Activated CD8-positive, alpha-beta memory T cell treated with anti-CD3 and anti-CD28 coated beads, Interleukin-2, amount 50 U/mL, for 48 hours (primary cell): ENCODE data around the gene ABI1.
A peak's percentile ranks its signal among the peaks of the same experiment; 100 is the strongest.
"Not testable (repeated sequence)": the region's sequence is repeated elsewhere in the genome, so short reads cannot be mapped to it uniquely, and the experiment has no call there.

ENCODE experiments used
- DNase-seq: peaks from one replicate; pipeline ENCODE4 v3.0.0-alpha.2; 2020

The ABI1 gene

GRCh38 chr10:26860443-26861204 lies at the start of gene ABI1:
ABI1 (minus strand) TSS chr10:26860958; CDS start chr10:26860863, 95 bp downstream.
- DNase-seq: peak; percentile 97

DNA sequence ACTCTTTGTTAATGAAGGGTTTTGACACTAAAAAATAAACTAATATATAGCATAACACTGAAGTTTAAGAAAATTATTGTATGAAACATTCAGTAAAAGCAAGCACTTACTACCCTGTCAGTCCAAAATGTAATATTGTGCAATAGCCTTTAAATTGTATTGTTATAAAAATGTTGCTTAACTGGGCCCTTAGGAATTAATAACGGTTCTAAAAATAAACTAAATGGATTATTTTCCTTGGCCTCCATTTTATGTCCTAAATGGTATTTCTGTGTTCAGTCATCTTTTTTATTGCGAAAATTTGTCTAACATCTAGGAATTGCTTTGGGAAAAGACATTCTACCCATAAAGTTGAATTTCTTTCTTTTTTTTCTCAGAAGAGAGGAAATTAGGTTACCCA lies 49.0 kb upstream of the ABI1 start:
- no peak for DNase-seq

- DNase-seq: not testable (repeated sequence)
Measured at GRCh38 chr10:26905253-26905781, 44.6 kb upstream of the ABI1 start.

DNA sequence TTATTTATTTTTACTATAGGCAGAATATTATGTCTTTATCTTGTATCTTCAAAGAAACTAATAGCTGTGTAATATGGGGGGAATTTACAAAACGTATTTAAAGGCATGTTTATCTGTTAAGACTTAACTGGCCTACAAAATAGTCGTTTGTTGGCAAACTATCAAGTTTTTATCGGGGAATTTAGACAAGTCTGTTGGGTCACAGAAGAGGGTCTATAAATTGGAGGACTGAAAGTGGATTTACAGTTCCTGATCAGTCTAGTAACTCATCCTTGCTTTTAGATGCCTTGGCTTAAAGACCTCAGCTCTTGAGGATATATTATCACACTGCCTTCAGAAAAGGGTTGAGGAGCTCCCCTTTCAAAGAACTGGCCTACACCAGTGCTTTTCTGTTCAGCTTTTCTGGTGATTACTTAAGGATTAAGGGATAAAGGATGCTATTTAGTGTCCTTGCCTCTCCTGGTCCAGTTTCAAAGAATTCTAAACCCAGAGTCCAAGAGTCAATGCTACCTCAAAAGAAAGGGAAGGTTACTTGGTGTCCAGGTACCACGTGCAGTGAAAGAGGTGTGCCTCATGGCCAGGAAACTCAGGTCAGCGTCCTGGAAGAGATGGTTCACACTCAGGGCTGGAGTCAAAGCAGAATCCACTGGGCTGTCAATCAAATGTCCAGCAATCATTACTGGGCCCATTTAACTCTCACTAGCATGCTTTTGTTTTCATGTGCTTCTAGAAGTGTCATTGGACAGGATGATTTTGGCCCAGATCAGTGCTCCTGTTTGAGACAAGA lies 42.9 kb upstream of the ABI1 start:
- DNase-seq: no peak

DNA sequence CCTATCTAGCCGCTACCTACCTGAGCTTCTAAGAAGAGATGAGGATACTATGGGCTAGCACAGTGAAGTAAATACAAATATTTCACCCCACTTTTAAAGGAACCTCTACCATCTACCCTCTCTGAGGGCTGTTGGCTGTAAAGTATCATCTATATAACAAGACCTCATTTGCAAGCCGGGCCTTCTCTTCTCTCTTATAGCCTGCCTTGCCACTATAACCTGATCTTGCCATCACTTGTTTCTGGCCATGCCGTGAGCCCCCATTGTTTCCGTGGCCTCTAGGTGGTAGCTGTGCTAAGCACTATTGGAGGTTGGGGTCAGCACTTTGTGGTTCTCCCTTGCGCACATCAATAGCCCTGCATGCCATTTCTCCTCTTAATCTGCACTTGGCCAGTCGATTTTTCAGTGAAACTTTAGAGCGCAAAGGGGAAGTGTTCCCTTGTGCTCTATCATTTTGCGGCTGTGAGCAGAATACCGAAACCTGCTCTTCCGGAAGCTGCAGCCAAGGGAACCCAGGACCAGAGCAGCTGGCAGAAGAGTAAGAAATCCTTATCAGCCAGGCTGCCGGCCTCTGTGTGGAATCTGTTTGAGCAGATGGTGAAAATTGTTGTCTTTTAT lies 31.7 kb upstream of the ABI1 start:
- DNase-seq: not testable (repeated sequence)

- peak; percentile 67 for DNase-seq
Measured at GRCh38 chr10:26890956-26891355, 30.2 kb upstream of the ABI1 start.

DNA sequence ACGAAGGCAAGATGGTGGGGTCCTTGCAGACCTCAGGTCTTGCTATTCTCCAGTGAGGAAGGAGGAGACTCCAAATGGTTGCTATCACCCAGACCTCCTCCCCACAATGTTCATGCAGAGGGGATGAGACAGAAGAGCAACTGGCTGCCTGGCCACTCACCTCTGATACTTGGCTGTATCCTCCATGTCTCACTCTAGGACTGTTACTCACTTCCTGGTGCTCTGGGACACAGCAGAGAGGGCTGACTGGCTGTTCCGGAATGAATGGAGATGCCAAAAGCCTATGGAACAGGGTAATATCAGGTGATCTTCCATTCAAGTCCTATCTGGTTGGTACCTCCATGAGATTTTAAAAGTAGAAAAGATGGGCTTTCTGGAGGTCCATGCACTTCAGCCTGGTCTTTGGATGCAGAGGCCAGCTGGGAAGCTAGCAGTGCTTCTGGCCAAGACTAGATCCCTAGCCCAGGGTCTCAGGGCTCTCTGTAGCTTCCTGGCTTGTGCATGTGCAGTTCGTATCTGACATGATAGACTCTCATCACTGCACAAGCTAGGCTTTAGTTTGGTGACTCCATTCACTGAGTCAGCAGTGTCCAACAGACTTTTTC lies 27.0 kb upstream of the ABI1 start:
- DNase-seq: no peak

DNA sequence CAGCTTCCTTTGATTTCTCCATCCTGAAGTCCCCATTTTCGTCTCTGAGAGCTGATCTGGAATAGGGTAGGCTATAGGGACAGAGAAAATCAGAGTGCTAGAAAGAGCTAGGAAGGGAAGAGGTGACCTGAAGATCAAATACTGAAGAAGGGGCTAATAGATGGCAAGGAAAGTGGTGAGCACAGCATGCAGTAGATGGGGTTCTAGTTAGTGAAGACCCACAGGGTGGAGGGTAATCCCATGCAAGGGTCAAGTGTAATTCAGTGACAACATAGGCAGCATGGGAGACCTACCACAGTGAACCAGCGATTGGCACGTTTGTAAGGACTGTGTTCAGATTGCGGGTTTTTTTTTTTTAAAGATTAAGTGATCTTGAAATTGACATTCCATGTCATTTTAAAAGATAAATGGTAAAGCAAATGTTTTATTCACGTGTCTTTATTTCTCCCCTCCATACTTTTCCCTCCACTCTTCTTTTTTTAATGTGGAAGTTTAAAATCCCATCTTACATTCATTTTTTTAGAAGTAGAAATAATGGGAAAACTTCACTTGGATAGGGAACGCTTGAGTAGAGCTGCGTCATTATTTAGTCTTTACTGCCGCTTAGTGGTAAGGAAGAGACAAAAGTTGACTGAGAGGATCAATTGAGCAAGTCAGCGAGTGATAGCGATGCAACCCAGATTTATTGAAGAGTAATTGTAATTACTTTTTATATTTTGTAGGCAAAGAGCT lies 21.0 kb upstream of the ABI1 start:
- no peak for DNase-seq

- no peak for DNase-seq
Measured at GRCh38 chr10:26879744-26880143, 19.0 kb upstream of the ABI1 start.

GRCh38 chr10:26870766-26871165 lies 10.0 kb upstream of the ABI1 start:
- no peak for DNase-seq

GRCh38 chr10:26869528-26869927 lies 8.8 kb upstream of the ABI1 start:
- no peak for DNase-seq

DNA sequence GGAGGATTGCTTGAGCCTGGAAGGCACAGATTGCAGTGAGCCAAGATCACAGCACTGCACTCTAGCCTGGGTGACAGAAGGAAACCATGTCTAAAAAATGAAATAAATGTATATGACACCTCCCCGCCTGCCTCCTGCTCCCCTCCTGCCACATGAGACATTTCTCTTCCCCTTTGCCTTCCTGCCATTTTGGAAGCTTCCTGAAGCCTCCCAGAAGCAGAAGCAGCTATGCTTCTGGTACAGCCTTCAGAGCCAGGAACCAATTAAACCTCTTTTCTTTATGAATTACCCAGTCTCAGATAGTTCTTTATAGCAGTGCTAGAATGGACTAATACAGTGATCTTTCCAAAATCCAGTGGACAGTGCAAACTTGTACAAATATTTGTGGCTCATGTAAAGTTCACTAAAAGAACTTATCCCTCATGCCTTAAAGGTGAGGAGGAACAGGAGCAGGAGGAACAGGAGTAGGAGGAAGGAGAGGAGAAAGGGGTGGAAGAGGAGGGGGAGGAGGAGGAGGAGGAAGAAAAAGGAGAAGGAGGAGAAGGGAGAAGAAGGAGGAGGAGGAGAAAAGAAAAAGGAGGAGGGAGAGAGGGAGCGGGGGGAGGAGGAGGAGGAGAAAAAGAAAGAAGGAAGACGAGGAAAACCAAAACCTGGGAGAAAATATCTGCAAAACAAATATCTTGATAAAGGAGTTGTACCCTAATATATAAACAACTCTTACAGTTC lies 2.8 kb upstream of the ABI1 start:
- no peak for DNase-seq

- no peak for DNase-seq
Measured at GRCh38 chr10:26861205-26861998, 644 bp upstream of the ABI1 start.

- DNase-seq: peak; percentile 75
Measured at GRCh38 chr10:26860102-26860442, 686 bp downstream of the ABI1 start.

DNA sequence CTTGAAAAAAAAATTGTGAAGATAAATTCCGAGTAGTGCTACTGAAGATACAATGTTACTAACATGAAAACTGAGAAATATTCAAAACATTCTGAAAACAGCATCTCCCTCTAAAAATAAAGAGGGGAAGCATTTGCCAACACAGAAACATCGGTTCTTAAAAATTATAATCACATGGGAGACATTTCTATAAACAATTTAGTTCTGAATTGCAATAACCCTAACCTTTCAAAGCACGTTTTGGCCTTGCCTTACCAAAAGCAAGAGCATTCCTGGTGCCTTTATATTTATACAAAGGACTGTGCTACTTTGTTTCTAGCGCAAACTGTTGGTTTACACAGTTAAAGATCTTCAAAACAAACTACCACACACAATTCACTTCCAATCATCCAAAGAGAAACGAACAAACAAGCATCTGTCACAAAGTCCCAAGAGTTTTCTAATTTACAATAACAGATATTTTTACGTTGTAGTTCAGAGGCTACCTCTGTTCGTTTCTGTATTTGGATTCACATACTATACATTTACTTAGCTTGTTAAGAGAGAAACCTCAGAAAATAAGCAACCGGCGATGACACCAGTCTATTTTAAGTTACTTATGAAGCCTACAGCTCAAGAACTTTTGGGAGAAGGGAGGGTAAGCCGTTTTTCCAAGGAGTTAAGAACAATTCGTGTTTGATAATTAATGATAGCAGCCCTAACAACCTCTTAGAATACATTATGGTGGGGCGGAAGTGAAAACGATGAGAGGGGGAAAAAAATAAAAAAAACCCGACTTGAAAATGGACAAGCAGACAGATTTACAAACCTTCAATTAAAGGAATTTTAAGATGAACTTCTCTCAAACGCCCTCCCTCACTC lies 1.3 kb downstream of the ABI1 start:
- DNase-seq: no peak

GRCh38 chr10:26858707-26859034 lies 2.1 kb downstream of the ABI1 start:
- no peak for DNase-seq

DNA sequence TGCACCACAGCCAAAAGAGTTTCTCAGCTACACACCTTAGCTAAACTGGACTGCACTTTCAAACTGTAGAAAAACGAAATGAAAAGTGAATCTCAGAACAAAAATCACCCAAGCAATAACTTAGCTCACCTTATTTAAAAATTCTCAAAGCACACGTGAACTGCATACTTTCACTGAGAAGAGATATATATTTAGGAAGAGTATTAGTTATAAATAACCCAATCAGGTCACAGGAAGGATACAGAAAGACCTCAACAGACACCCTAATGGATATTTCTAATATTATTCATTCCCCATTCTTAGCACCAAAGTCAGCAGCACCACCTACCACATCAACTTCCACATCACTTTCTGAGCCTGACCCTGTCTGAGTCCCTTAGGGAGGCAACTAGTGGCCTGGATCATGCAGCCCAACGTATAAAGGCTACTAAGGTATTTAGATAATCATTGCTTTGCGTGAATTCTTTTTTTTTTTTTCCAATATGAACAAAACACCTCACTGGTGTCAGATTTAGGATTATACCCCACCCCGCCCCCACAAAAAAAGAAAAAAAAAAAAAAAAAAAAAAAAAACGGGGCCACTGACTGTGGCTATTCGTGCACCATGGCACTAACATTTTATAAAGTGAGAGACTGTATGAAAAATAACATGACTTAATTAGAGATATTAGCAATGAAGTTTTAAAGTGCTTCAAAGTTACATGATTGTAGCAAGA lies 2.6 kb downstream of the ABI1 start:
- no peak for DNase-seq

GRCh38 chr10:26857553-26857952 lies 3.2 kb downstream of the ABI1 start:
- DNase-seq: not testable (repeated sequence)

- no peak for DNase-seq
Measured at GRCh38 chr10:26855186-26855585, 5.6 kb downstream of the ABI1 start.
